Measurements from ENCODE around the gene SPPL3. TPM values are rescaled to one million over a fixed set of nuclear protein-coding genes. Genes with fewer than 3 reads are reported as not detected.

Gene SPPL3
- total and polyA plus RNA-seq, 2 experiments from 2014 or later, result 10.9 to 27.8 TPM

GRCh38 chr12:120932058-120932457, 27.9 kb upstream of the SPPL3 start:
- Mint-ChIP-seq H3K4me1 (peaks cover 8% of the 10 kb centered on the region; the same call in 2 of the 3 replicates), H3K9me3 (no peaks in the 10 kb centered on the region), H3K27ac (no peak overlapping the region), H3K27me3 (ENCODE audit: insufficient read depth, low read depth, poor library complexity) (peaks cover 9% of the 10 kb centered on the region), H3K36me3 (ENCODE audit: low read depth) (no peaks in the 10 kb centered on the region), H3K4me3 (no peak overlapping the region)
- no peak for ATAC-seq
- Histone ChIP-seq H3F3A (replicated peaks; ENCODE audit: low read depth) (no peaks in the 10 kb centered on the region), H3K79me2 (replicated peaks; ENCODE audit: insufficient read depth) (no peaks in the 10 kb centered on the region), H3K4me2 (no peak overlapping the region), H3K27me3 (ENCODE audit: insufficient read depth) (no peaks in the 10 kb centered on the region), H4K20me1 (replicated peaks; ENCODE audit: insufficient read depth) (no peaks in the 10 kb centered on the region), H3K4me3 (no peak overlapping the region), H2AFZ (0 out of 2 replicates have a peak overlapping the region, but pooled peaks have one; percentile 14), H3K27ac (ENCODE audit: low read depth) (no peak overlapping the region), H3K4me1 (ENCODE audit: insufficient read depth) (0 out of 2 replicates have a peak, but pooled peaks cover 4% of the 10 kb centered on the region), H3K36me3 (ENCODE audit: insufficient read depth) (no peaks in the 10 kb centered on the region), H3K9me2 (ENCODE audit: insufficient read depth) (no peaks in the 10 kb centered on the region)
- TF ChIP-seq ZNF462 (CRISPR knock-in tag; IDR thresholded peaks at IDR 0.05) (no peak), EZH2 (IDR thresholded peaks at IDR 0.05; ENCODE audit: low read depth, unreplicated experiment) (no peak), ETS1 (IDR thresholded peaks at IDR 0.05) (no peak), JUNB (IDR thresholded peaks at IDR 0.05; ENCODE audit: unreplicated experiment) (no peak), ZNF331 (CRISPR knock-in tag; IDR thresholded peaks at IDR 0.05; ENCODE audit: low read depth) (no peak), CTCF (conservative IDR thresholded peaks at IDR 0.05; ENCODE audit: low read depth in 2 of 2) (no peak), EZH2phosphoT487 (IDR thresholded peaks at IDR 0.05; ENCODE audit: unreplicated experiment) (no peak), ZNF114 (CRISPR knock-in tag; IDR thresholded peaks at IDR 0.05) (no peak), CREB1 (CRISPR knock-in tag; IDR thresholded peaks at IDR 0.05; ENCODE audit: low read depth) (no peak), POLR2AphosphoS5 (IDR thresholded peaks at IDR 0.05; ENCODE audit: low read depth) (no peak)
- DNase-seq (ENCODE audit: low spot score), result no peak

Measured in GM23338 (cell line).